ENCODE data around the gene LNPEP. TPM values are rescaled to one million over a fixed set of nuclear protein-coding genes. Genes with fewer than 3 reads are reported as not detected.

LNPEP gene
- total and polyA plus RNA-seq, 2 donors (not counting 1 experiment from before 2014, with no cell fraction given) = 10.5 to 92.9 TPM

DNA sequence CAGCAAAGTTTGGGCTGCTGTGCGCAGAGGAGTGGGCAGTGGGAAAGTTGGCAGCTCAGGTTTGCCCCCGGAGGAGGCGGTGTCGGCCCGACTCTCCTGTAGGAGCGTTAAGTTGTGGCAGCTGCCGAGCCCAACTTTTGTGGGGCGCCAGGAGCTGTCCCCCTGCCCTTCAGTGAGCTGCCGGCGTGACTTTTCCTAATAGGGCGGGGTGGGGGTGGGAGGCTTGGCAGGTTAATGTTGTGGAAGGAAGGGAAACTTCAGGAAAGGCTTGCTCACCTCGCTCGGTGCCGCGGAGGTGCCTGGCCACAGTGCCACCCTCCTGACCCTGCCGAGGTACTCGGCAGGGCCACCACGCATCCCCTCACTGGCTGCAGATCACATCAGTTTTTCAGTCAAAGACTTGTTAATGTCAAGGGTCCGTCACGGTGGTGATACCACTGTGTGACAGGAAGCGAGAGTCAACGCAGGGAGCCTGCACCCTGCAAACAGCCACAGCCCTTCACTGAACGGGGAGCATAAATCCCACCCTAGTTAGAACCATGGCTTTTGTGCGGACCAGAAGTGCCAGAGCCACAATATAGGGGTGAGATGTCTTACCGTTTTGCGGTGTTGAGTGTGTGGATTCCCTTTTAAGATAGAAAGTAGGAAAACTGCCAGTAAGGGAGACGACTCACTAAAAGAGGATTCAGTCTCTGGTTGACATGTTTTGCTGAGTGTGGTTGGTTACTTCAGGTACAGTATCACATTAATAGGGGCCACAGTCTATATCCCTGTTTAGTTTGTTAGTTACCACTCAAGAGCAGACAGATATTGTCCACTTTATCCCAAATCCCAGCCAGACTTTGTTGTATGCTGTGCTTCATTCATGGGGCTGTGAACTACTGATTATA is 796 bp downstream of the LNPEP start:
- intact Hi-C loops (cut with micrococcal nuclease) = loop anchor here (1.0 to 5.0 kb wide), 9 partner anchors 11 to 1836 kb away; partner anchors contain the start of genes ELL2, RGMB and RHOBTB3
- under 1% methylated on average over 22 of the region's 27 CpGs for WGBS (ENCODE audit: insufficient coverage)
- Histone ChIP-seq H3K4me1 (ENCODE audit: control insufficient read depth in 2 of 2, insufficient read depth in 2 of 2, low read length in 2 of 2) (peaks cover 47 to 54% of the 10 kb centered on the region in 2 donors), H3K4me3 (ENCODE audit: control extremely low read depth in 1 of 5, extremely low read depth in 1 of 5, insufficient read depth in 1 of 5, low read depth in 2 of 5, low read length in 4 of 5) (peak overlapping the region; percentile 65 to 99 (median 67)), H3K79me2 (ENCODE audit: control insufficient read depth, insufficient read depth, low read length) (peaks cover 71% of the 10 kb centered on the region), H3K4me2 (replicated peaks; ENCODE audit: low read depth, low read length, poor library complexity, severe bottlenecking) (peak overlapping the region; percentile 82), H3K9me3 (ENCODE audit: control extremely low read depth in 1 of 3, control insufficient read depth in 2 of 3, insufficient read depth in 1 of 3, low read length in 2 of 3) (no peaks in the 10 kb centered on the region), H3K27ac (ENCODE audit: low read length in 2 of 2) (peak overlapping the region; percentile 88 to 93), H4K20me1 (ENCODE audit: control insufficient read depth, insufficient read depth, low read length, poor library complexity, severe bottlenecking) (peaks cover 18% of the 10 kb centered on the region), H3K9ac (ENCODE audit: low read length) (peak overlapping the region; percentile 87), H2AFZ (ENCODE audit: insufficient read depth, low read depth, low read length, poor library complexity, severe bottlenecking) (peak overlapping the region; percentile 82), H3K36me3 (replicated peaks in 1 of 2; ENCODE audit: control extremely low read depth in 1 of 2, control insufficient read depth in 1 of 2, extremely low read depth in 1 of 2, insufficient read depth in 2 of 2, low read length in 1 of 2) (peaks cover 0 to 9% of the 10 kb centered on the region in 2 experiments), H3K27me3 (replicated peaks in 1 of 4; ENCODE audit: control extremely low read depth in 1 of 4, control insufficient read depth in 3 of 4, insufficient read depth in 4 of 4, low read length in 3 of 4) (no peaks in the 10 kb centered on the region)
- POLR2A ChIA-PET = interaction anchor here (0.6 to 1.6 kb wide), 9 partner anchors 21 to 990 kb away, joined by 4 to 18 read pairs (median 7); partner anchors contain the start of gene ERAP1
- CTCF ChIA-PET = interaction anchor here (0.8 to 2.8 kb wide), 15 partner anchors 13 to 230 kb away, joined by 3 to 14 read pairs (median 5); partner anchors contain the start of gene LIX1
- TF ChIP-seq EZH2 (IDR thresholded peaks at IDR 0.05; ENCODE audit: borderline replicate concordance, insufficient read depth, low read depth, low read length, poor library complexity, severe bottlenecking) = no peak
- TF ChIP-seq, protein P1, sequence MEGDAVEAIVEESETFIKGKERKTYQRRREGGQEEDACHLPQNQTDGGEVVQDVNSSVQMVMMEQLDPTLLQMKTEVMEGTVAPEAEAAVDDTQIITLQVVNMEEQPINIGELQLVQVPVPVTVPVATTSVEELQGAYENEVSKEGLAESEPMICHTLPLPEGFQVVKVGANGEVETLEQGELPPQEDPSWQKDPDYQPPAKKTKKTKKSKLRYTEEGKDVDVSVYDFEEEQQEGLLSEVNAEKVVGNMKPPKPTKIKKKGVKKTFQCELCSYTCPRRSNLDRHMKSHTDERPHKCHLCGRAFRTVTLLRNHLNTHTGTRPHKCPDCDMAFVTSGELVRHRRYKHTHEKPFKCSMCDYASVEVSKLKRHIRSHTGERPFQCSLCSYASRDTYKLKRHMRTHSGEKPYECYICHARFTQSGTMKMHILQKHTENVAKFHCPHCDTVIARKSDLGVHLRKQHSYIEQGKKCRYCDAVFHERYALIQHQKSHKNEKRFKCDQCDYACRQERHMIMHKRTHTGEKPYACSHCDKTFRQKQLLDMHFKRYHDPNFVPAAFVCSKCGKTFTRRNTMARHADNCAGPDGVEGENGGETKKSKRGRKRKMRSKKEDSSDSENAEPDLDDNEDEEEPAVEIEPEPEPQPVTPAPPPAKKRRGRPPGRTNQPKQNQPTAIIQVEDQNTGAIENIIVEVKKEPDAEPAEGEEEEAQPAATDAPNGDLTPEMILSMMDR (IDR thresholded peaks at IDR 0.05) = no peak
- no peaks in the 10 kb centered on the region for H3K9me3 Mint-ChIP-seq (ENCODE audit: insufficient read depth)
- H3K4me3 Mint-ChIP-seq = peak overlapping the region; percentile 95
- H3K27me3 Mint-ChIP-seq = no peaks in the 10 kb centered on the region
- peak overlapping the region; percentile 99 for H3K27ac Mint-ChIP-seq
- ATAC-seq (ENCODE audit: low read depth) = peak; percentile 9
- peaks cover 61% of the 10 kb centered on the region for H3K4me1 Mint-ChIP-seq
- DNase-seq = peak; percentile 76

DNA sequence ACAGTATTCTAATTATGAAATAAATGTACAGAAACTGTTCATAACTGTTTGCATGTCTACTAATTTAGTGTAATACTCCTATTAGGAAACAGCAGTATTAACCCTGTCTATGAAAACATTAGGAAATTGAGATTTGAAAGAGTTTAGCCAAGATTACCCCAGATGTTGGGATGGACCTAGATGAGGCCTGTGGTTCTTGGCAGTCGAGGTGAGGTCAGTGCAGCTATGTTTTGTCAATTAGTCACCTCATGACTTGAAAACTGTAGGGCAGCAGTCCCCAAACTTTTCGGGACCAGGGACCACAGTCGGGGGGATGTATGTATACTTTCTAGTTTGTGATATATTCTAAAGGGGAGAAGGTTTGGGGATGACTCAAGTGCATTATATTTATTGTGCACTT is 4.7 kb downstream of the LNPEP start:
- POLR2A ChIA-PET = no interaction called here
- Histone ChIP-seq H3K79me2 (ENCODE audit: control insufficient read depth, insufficient read depth, low read length) (peaks cover 97% of the 10 kb centered on the region), H3K36me3 (replicated peaks in 1 of 2; ENCODE audit: control extremely low read depth in 1 of 2, control insufficient read depth in 1 of 2, extremely low read depth in 1 of 2, insufficient read depth in 2 of 2, low read length in 1 of 2) (peaks cover 0 to 21% of the 10 kb centered on the region in 2 experiments), H2AFZ (ENCODE audit: insufficient read depth, low read depth, low read length, poor library complexity, severe bottlenecking) (no peak overlapping the region), H3K27ac (ENCODE audit: low read length in 2 of 2) (no peak overlapping the region), H3K4me1 (ENCODE audit: control insufficient read depth in 2 of 2, insufficient read depth in 2 of 2, low read length in 2 of 2) (peaks cover 40 to 45% of the 10 kb centered on the region in 2 donors), H3K4me3 (ENCODE audit: control extremely low read depth in 1 of 5, extremely low read depth in 1 of 5, insufficient read depth in 1 of 5, low read depth in 2 of 5, low read length in 4 of 5) (no peak overlapping the region), H3K27me3 (replicated peaks in 1 of 4; ENCODE audit: control extremely low read depth in 1 of 4, control insufficient read depth in 3 of 4, insufficient read depth in 4 of 4, low read length in 3 of 4) (no peaks in the 10 kb centered on the region), H3K9me3 (ENCODE audit: control extremely low read depth in 1 of 3, control insufficient read depth in 2 of 3, insufficient read depth in 1 of 3, low read length in 2 of 3) (no peaks in the 10 kb centered on the region), H3K9ac (ENCODE audit: low read length) (no peak overlapping the region), H4K20me1 (ENCODE audit: control insufficient read depth, insufficient read depth, low read length, poor library complexity, severe bottlenecking) (peaks cover 51% of the 10 kb centered on the region), H3K4me2 (replicated peaks; ENCODE audit: low read depth, low read length, poor library complexity, severe bottlenecking) (no peak overlapping the region)
- Mint-ChIP-seq H3K4me3 (no peak overlapping the region), H3K9me3 (ENCODE audit: insufficient read depth) (no peaks in the 10 kb centered on the region), H3K27ac (no peak overlapping the region), H3K27me3 (no peaks in the 10 kb centered on the region), H3K4me1 (peaks cover 59% of the 10 kb centered on the region)
- intact Hi-C loops (cut with micrococcal nuclease) = no loop called here
- ATAC-seq (ENCODE audit: low read depth) = no peak
- no peak for DNase-seq
- TF ChIP-seq EZH2 (IDR thresholded peaks at IDR 0.05; ENCODE audit: borderline replicate concordance, insufficient read depth, low read depth, low read length, poor library complexity, severe bottlenecking) = no peak
- 70% methylated on average over 1 of the region's 3 CpGs for WGBS (ENCODE audit: insufficient coverage)
- CTCF ChIA-PET = interaction anchor here (2.8 kb wide), 1 partner anchor 72 kb away, joined by 16 read pairs; no protein-coding TSS in a partner anchor

Measured in B cell (primary cell).